Measurements from ENCODE around the gene NOTCH2.

NOTCH2 gene

DNA sequence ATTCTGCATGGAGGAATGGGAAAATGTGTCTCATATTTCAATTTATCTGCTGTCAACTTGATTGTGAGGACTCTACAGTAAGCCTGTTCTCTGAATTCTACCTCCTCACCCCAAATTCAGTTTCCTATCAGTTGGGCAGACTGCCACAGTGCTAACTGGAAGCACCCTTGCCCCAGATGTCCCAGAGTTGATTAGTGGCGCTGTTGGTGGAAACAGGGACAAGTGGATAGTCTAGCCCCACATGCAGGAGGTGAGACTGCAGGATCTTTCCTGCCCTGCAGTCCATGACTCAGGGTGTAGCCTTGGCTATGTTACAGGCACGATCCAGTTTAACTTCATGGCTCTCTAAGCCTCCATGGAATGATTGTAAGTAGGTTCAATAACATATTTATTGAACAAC lies 195.3 kb downstream of the NOTCH2 start:
- no peak for DNase-seq (ENCODE audit: low read depth)

GRCh38 chr1:119873135-119874015 lies 196.1 kb downstream of the NOTCH2 start:
- DNase-seq (ENCODE audit: low read depth) = no peak

DNA sequence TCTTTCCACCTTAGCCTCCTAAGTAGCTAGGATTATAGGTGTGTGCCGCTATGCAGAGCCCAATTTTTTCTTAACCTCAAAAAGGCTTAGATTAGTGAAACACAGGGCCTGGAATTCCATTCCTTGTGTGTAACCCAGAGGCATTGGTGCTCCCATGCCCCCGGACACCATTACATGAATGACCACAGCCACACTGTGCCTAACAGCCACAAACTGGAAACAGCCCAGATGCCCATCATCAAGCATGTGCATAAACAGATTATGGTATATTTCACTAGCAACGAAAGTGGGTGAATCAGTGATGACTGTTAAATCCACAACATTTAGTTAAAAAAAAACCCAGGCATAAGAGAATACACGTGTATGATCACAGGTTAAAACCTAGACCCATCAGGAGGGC lies 197.6 kb downstream of the NOTCH2 start:
- DNase-seq (ENCODE audit: low read depth) = no peak

DNA sequence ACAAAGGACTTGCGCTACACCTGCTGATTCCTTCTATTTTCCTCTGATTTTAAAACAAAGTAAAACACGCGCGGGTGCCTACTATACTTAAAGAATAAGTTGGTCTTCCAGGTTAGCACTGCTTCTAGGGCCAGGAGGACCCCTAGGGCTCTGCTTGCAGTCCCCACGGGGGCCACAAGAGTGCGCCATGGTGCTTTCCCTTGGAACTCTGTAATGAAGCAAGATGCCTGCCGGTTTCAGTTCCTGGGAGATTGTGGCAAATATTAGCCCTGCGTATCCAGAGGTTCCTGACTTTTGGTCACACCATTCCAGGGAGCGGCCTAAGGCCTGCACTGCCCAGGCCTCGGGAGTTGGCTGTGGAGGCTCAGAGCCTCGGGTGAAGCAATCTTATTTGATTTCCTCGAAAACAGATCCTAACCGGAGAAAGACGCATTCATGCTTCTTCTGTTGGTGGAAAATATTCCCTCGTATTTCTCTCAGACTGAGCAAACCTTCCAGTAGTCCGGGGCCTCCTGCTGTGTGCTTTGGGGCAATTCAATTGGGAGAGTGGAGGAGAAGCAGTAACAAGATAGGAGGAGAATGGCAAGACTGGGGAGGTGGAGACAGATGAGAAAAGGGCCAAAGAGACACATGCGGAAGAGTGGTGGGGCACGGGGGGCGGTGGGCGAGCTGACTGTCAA lies 198.4 kb downstream of the NOTCH2 start:
- peak; percentile 19 for DNase-seq (ENCODE audit: low read depth)

DNA sequence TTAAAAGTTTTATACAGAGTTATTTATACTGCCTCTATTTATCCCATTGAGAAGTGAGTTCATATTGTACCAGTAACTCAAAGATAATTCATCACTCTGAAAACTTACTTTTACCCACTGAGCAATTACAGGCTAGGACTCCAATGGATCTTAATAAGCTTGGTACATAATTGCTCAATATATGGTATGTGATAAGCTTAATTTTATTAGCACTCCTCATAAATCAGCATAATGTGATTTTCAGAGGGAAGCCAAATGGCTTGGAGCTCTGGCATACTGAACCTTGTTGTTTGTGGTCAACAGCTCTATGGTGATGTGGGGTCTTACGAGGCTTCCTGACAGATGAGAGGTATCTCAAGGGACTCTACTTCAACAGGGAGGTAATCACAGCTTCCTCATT lies 199.5 kb downstream of the NOTCH2 start:
- DNase-seq (ENCODE audit: low read depth) = no peak

- DNase-seq (ENCODE audit: low read depth) = no peak
These were observed 201.3 kb downstream of the NOTCH2 start for GRCh38 chr1:119868176-119868575.

- no peak for DNase-seq (ENCODE audit: low read depth)
These were observed 203.0 kb downstream of the NOTCH2 start for GRCh38 chr1:119866451-119866850.

DNA sequence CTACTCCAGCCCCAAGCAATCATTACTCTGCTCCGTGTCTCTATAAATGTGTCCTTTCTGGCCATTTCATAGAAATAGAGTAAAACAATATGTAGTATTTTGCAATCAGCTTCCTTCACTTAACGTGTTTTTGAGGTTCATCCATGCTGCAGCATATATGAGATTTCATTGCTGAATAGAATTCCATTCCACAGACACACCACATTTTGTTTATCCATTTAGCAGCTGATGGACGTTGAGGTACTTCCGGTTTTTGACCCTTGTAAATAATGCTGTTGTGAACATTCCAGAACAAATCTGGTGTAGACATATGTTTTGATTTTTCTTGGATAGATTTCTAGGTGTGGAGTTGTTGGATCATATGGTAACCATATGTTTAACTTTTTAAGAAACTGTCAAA lies 203.8 kb downstream of the NOTCH2 start:
- DNase-seq (ENCODE audit: low read depth) = no peak

DNA sequence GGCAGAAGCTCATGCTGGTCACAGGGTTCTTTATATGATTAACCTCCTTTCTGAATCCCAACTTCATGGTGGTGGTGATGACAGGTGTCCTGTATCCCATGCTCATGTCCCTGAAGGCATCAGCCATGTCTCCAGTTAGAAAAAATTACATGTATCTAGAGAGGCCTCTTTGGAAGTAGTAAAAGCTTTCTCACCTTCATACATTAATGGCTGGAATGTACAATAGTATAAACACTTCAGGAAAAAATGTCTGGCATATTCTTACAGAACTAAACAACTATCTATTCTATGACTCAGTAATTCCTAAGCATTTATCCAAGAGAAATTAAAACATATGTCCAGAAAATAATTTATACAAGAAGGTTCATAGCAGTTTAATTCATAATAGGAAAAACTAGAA lies 207.2 kb downstream of the NOTCH2 start:
- no peak for DNase-seq (ENCODE audit: low read depth)

All from stimulated activated CD4-positive, alpha-beta T cell treated with anti-CD3 and anti-CD28 coated beads, Interleukin-2, amount 100 ng/mL, for 4 hours (primary cell).